WTC11 (cell line): ENCODE data around the gene LINC00237. TPM values are rescaled to one million over a fixed set of nuclear protein-coding genes. Genes with fewer than 3 reads are reported as not detected.

Experiments used
- ATAC-seq: fragments of 200-7000 bp; cut with Tn5 transposase; 2 replicates; pipeline ENCODE4 v1.10.0; 2021; ENCODE audit warnings: mild to moderate bottlenecking, moderate library complexity
- CTCF ChIA-PET: fragments of 300-600 bp; sonication (Branson Sonifier 250); formaldehyde crosslinking; loops from one replicate; lab custom pipeline; 2021; ENCODE audit warnings: antibody characterized with exemption; lab: Charles Lee
- POLR2A ChIA-PET: fragments of 350-600 bp; sonication (Branson Sonifier 250); formaldehyde crosslinking; loops from one replicate; lab custom pipeline; 2021; ENCODE audit warnings: antibody characterized with exemption; lab: Charles Lee
- DNase-seq: peaks from one replicate; pipeline ENCODE4 v3.0.0; 2021; ENCODE audit warnings: low spot score
- H3K27ac Mint-ChIP-seq: 2 replicates; pipeline ENCODE4 v1.8.0; 2021; ENCODE audit warnings: mixed read lengths
- H3K27me3 Mint-ChIP-seq: 2 replicates; pipeline ENCODE4 v1.8.0; 2021; ENCODE audit warnings: low read depth, mild to moderate bottlenecking, moderate library complexity, mixed read lengths
- H3K36me3 Mint-ChIP-seq: 2 replicates; pipeline ENCODE4 v1.8.0; 2021; ENCODE audit warnings: mixed read lengths
- H3K4me1 Mint-ChIP-seq: 2 replicates; pipeline ENCODE4 v1.8.0; 2022; ENCODE audit warnings: mixed read lengths
- H3K4me3 Mint-ChIP-seq: 2 replicates; pipeline ENCODE4 v1.8.0; 2021; ENCODE audit warnings: mild to moderate bottlenecking, moderate library complexity, mixed read lengths
- H3K9me3 Mint-ChIP-seq: 2 replicates; pipeline ENCODE4 v1.8.0; 2021; ENCODE audit warnings: mixed read lengths
- AR ChIP-seq: fragments of 250-450 bp; sonication (Bioruptor Pico); IDR thresholded peaks from 2 replicates; pipeline ENCODE4 v1.9.0; 2021; ENCODE audit warnings: mild to moderate bottlenecking
- ATF1 ChIP-seq: sonication (generic); formaldehyde crosslinking; IDR thresholded peaks from 2 replicates; pipeline ENCODE4 v1.8.1; 2023; ENCODE audit warnings: mild to moderate bottlenecking, moderate library complexity, missing genetic modification reagents
- ATF2 ChIP-seq: sonication (generic); formaldehyde crosslinking; IDR thresholded peaks from 2 replicates; pipeline ENCODE4 v1.8.1; 2022; ENCODE audit warnings: low read depth, missing genetic modification reagents, borderline replicate concordance
- CDX4 ChIP-seq: fragments of 250-450 bp; sonication (Bioruptor Pico); IDR thresholded peaks from 2 replicates; pipeline ENCODE4 v1.9.0; 2021; ENCODE audit warnings: moderate library complexity, mild to moderate bottlenecking, inconsistent platforms, borderline replicate concordance
- E2F4 ChIP-seq: sonication (generic); formaldehyde crosslinking; IDR thresholded peaks from 2 replicates; pipeline ENCODE4 v1.8.1; 2022; ENCODE audit warnings: low read depth, mild to moderate bottlenecking, moderate library complexity, missing genetic modification reagents, borderline replicate concordance
- ELF4 ChIP-seq: sonication (generic); formaldehyde crosslinking; IDR thresholded peaks from 2 replicates; pipeline ENCODE4 v1.8.1; 2022; ENCODE audit warnings: low read depth, mild to moderate bottlenecking, moderate library complexity, missing genetic modification reagents
- EMX1 ChIP-seq: fragments of 250-450 bp; sonication (Bioruptor Pico); IDR thresholded peaks from 2 replicates; pipeline ENCODE4 v1.8.0; 2021; ENCODE audit warnings: mild to moderate bottlenecking
- ESRRA ChIP-seq: sonication (generic); formaldehyde crosslinking; IDR thresholded peaks from 2 replicates; pipeline ENCODE4 v1.8.1; 2022; ENCODE audit warnings: mild to moderate bottlenecking, missing genetic modification reagents, borderline replicate concordance
- FOXK1 ChIP-seq: sonication (generic); formaldehyde crosslinking; IDR thresholded peaks from 2 replicates; pipeline ENCODE4 v1.8.0; 2022; ENCODE audit warnings: mild to moderate bottlenecking, moderate library complexity, missing genetic modification reagents
- GTF2I ChIP-seq: fragments of 250-450 bp; sonication (Bioruptor Pico); conservative IDR thresholded peaks from 2 replicates; pipeline ENCODE4 v1.4.0; 2021; ENCODE audit warnings: mild to moderate bottlenecking
- IRF2 ChIP-seq: sonication (generic); formaldehyde crosslinking; IDR thresholded peaks from 2 replicates; pipeline ENCODE4 v1.8.0; 2022; ENCODE audit warnings: low read depth, missing genetic modification reagents, borderline replicate concordance
- JUN ChIP-seq: sonication (generic); formaldehyde crosslinking; IDR thresholded peaks from 2 replicates; pipeline ENCODE4 v1.8.0; 2023; ENCODE audit warnings: mild to moderate bottlenecking, missing genetic modification reagents
- KAT7 ChIP-seq: sonication (generic); formaldehyde crosslinking; IDR thresholded peaks from 2 replicates; pipeline ENCODE4 v1.8.1; 2023; ENCODE audit warnings: missing genetic modification reagents, mild to moderate bottlenecking, borderline replicate concordance
- NR3C1 ChIP-seq: sonication (generic); formaldehyde crosslinking; conservative IDR thresholded peaks from 2 replicates; pipeline ENCODE4 v1.8.1; 2023; ENCODE audit warnings: low read depth, mild to moderate bottlenecking, missing genetic modification reagents
- SMAD4 ChIP-seq: sonication (generic); formaldehyde crosslinking; IDR thresholded peaks from 2 replicates; pipeline ENCODE4 v1.8.0; 2022; ENCODE audit warnings: mild to moderate bottlenecking, missing genetic modification reagents
- STAT6 ChIP-seq: sonication (generic); formaldehyde crosslinking; conservative IDR thresholded peaks from 2 replicates; pipeline ENCODE4 v1.8.1; 2023; ENCODE audit warnings: mild to moderate bottlenecking, low read depth, missing genetic modification reagents, moderate library complexity
- TEAD1 ChIP-seq: sonication (generic); formaldehyde crosslinking; IDR thresholded peaks from 2 replicates; pipeline ENCODE4 v1.8.0; 2022; ENCODE audit warnings: mild to moderate bottlenecking, missing genetic modification reagents
- ZNF232 ChIP-seq: sonication (generic); formaldehyde crosslinking; IDR thresholded peaks from 2 replicates; pipeline ENCODE4 v1.8.0; 2022; ENCODE audit warnings: mild to moderate bottlenecking, missing genetic modification reagents
- ZSCAN18 ChIP-seq: fragments of 250-450 bp; sonication (Bioruptor Pico); IDR thresholded peaks from 2 replicates; pipeline ENCODE4 v2.1.2; 2022; ENCODE audit warnings: mild to moderate bottlenecking, moderate library complexity
- total RNA-seq: library from RNA; stranded (reverse); gene quantifications from 3 replicates; pipeline ENCODE4 v1.2.3, GENCODE V29; 2021

LINC00237 gene
- total RNA-seq, 1 experiment from 2014 or later, result 3.1 TPM

GRCh38 chr20:21109144-21109543 is 3.0 kb upstream of the LINC00237 start:
- no peak for TF ChIP-seq GTF2I
- no peak for TF ChIP-seq STAT6 (CRISPR knock-in tag)
- TF ChIP-seq ZSCAN18 (CRISPR knock-in tag), result no peak
- TF ChIP-seq E2F4 (CRISPR knock-in tag), result no peak
- TF ChIP-seq ATF2 (CRISPR knock-in tag), result no peak
- TF ChIP-seq NR3C1 (CRISPR knock-in tag), result no peak
- TF ChIP-seq SMAD4, result no peak
- TF ChIP-seq ELF4, result no peak
- DNase-seq (no peak), ATAC-seq (no peak)
- Mint-ChIP-seq H3K36me3 (no peaks in the 10 kb centered on the region), H3K9me3 (no peaks in the 10 kb centered on the region), H3K4me1 (peaks cover 36% of the 10 kb centered on the region), H3K27me3 (peaks cover 49% of the 10 kb centered on the region), H3K27ac (no peak overlapping the region), H3K4me3 (no peak overlapping the region)
- ChIA-PET POLR2A (no interaction called here), CTCF (interaction anchor here (1.1 kb wide), 1 partner anchor 61 kb away, joined by 7 read pairs; no protein-coding TSS in a partner anchor)

GRCh38 chr20:21105429-21106170 is 558 bp downstream of the LINC00237 start:
- Mint-ChIP-seq H3K27ac (no peak overlapping the region), H3K9me3 (no peaks in the 10 kb centered on the region), H3K4me1 (peaks cover 41% of the 10 kb centered on the region), H3K36me3 (no peaks in the 10 kb centered on the region), H3K4me3 (peak overlapping the region; percentile 82), H3K27me3 (peaks cover 83% of the 10 kb centered on the region)
- POLR2A ChIA-PET, result no interaction called here
- CTCF ChIA-PET, result interaction anchor here (1.0 to 2.5 kb wide), 5 partner anchors 9 to 400 kb away, joined by 4 to 7 read pairs (median 6); partner anchors contain the start of gene KIZ
- DNase-seq (peak; percentile 54), ATAC-seq (peak; percentile 25)
- TF ChIP-seq ZNF232 (CRISPR knock-in tag) (no peak), IRF2 (CRISPR knock-in tag) (no peak)

GRCh38 chr20:21104921-21105320 is 1.2 kb downstream of the LINC00237 start:
- H3K27ac Mint-ChIP-seq, result no peak overlapping the region
- ATAC-seq (no peak), DNase-seq (no peak)
- H3K4me3 Mint-ChIP-seq, result peak overlapping the region; percentile 87
- H3K36me3 Mint-ChIP-seq, result no peaks in the 10 kb centered on the region
- peaks cover 41% of the 10 kb centered on the region for H3K4me1 Mint-ChIP-seq
- peaks cover 90% of the 10 kb centered on the region for H3K27me3 Mint-ChIP-seq
- H3K9me3 Mint-ChIP-seq, result no peaks in the 10 kb centered on the region
- ChIA-PET POLR2A (no interaction called here), CTCF (interaction anchor here (1.5 to 2.5 kb wide), 4 partner anchors 21 to 401 kb away, joined by 4 to 7 read pairs (median 5); partner anchors contain the start of gene KIZ)
- TF ChIP-seq KAT7 (no peak), CDX4 (CRISPR knock-in tag) (no peak), FOXK1 (no peak), EMX1 (CRISPR knock-in tag) (no peak), JUN (CRISPR knock-in tag) (no peak), ESRRA (CRISPR knock-in tag) (no peak), AR (CRISPR knock-in tag) (no peak), ATF1 (CRISPR knock-in tag) (no peak), TEAD1 (CRISPR knock-in tag) (no peak)
